Activated naive CD8-positive, alpha-beta T cell treated with anti-CD3 and anti-CD28 coated beads, Interleukin-2, amount 10 ng/mL, durations not matched to agents 7 days and 5 days (primary cell): ENCODE measurements around the gene GPR153. TPM values are rescaled to one million over a fixed set of nuclear protein-coding genes. Genes with fewer than 3 reads are reported as not detected.
"Not testable (repeated sequence)": the region's sequence is repeated elsewhere in the genome, so short reads cannot be mapped to it uniquely, and the experiment has no call there.

Source experiments
- ATAC-seq: fragments of 150-1000 bp; cut with Tn5 transposase; one replicate; pipeline ENCODE4 v1.10.0; 2021; ENCODE audit warnings: low read depth, moderate library complexity
- POLR2A ChIA-PET: fragments of 350-600 bp; sonication (Branson Sonifier 250); formaldehyde crosslinking; loops from one replicate; lab custom pipeline; 2021; ENCODE audit warnings: antibody characterized with exemption; lab: Charles Lee
- DNase-seq: peaks from one replicate; pipeline ENCODE4 v3.0.0; 2021
- H3K27ac Mint-ChIP-seq: one replicate; pipeline ENCODE4 v1.8.0; 2022; ENCODE audit warnings: mild to moderate bottlenecking, mixed read lengths
- H3K27me3 Mint-ChIP-seq: one replicate; pipeline ENCODE4 v1.8.0; 2022; ENCODE audit warnings: mild to moderate bottlenecking, moderate library complexity, mixed read lengths
- H3K36me3 Mint-ChIP-seq: one replicate; pipeline ENCODE4 v1.8.0; 2021; ENCODE audit warnings: mild to moderate bottlenecking, mixed read lengths
- H3K4me1 Mint-ChIP-seq: one replicate; pipeline ENCODE4 v1.8.0; 2021; ENCODE audit warnings: mixed read lengths
- H3K4me3 Mint-ChIP-seq: one replicate; pipeline ENCODE4 v1.8.0; 2022; ENCODE audit warnings: mild to moderate bottlenecking, moderate library complexity, mixed read lengths
- H3K9me3 Mint-ChIP-seq: one replicate; pipeline ENCODE4 v1.8.0; 2021; ENCODE audit warnings: mixed read lengths
- total RNA-seq, 2 experiments: library from RNA; stranded (reverse); gene quantifications; one replicate each; pipeline ENCODE4 v1.2.3, GENCODE V29; 2021

The GPR153 gene
- total RNA-seq = under 1 TPM; 0.58 to 0.74 TPM

- DNase-seq = peak; percentile 74
- Mint-ChIP-seq H3K4me1 (peaks cover 6% of the 10 kb centered on the region), H3K4me3 (peak within 1 kb of the TSS; percentile 57), H3K9me3 (no peaks in the 10 kb centered on the region), H3K27me3 (peaks cover 17% of the 10 kb centered on the region), H3K36me3 (no peaks in the 10 kb centered on the region), H3K27ac (no peak within 1 kb of the TSS)
- POLR2A ChIA-PET = interaction anchor here (0.6 kb wide), 1 partner anchor 389 kb away, joined by 4 read pairs; no protein-coding TSS in a partner anchor
- ATAC-seq = peak; percentile 48
Measured at GRCh38 chr1:6260961-6261614, at the start of gene GPR153. Gene GPR153, minus strand, starts transcription at chr1:6261098. Its CDS starts 6,193 bp downstream, at chr1:6254905.

- Mint-ChIP-seq H3K36me3 (peaks cover 31% of the 10 kb centered on the region), H3K27ac (no peak overlapping the region), H3K27me3 (no peaks in the 10 kb centered on the region), H3K4me3 (no peak overlapping the region), H3K4me1 (no peaks in the 10 kb centered on the region), H3K9me3 (peaks cover 5% of the 10 kb centered on the region)
- POLR2A ChIA-PET = no interaction called here
- no peak for DNase-seq
- no peak for ATAC-seq
Measured at GRCh38 chr1:6310116-6310848, 49.4 kb upstream of the GPR153 start.

- Mint-ChIP-seq H3K27me3 (no peaks in the 10 kb centered on the region), H3K9me3 (peaks cover 5% of the 10 kb centered on the region), H3K4me1 (no peaks in the 10 kb centered on the region), H3K4me3 (no peak overlapping the region), H3K36me3 (peaks cover 27% of the 10 kb centered on the region), H3K27ac (no peak overlapping the region)
- no peak for ATAC-seq
- POLR2A ChIA-PET = no interaction called here
- no peak for DNase-seq
Measured at GRCh38 chr1:6309564-6309963, 48.7 kb upstream of the GPR153 start.

GRCh38 chr1:6308449-6308848 is 47.6 kb upstream of the GPR153 start:
- ATAC-seq (no peak), DNase-seq (no peak)
- H3K9me3 Mint-ChIP-seq = peaks cover 5% of the 10 kb centered on the region
- POLR2A ChIA-PET = no interaction called here
- H3K4me1 Mint-ChIP-seq = no peaks in the 10 kb centered on the region
- H3K4me3 Mint-ChIP-seq = no peak overlapping the region
- H3K27ac Mint-ChIP-seq = no peak overlapping the region
- no peaks in the 10 kb centered on the region for H3K27me3 Mint-ChIP-seq
- H3K36me3 Mint-ChIP-seq = peaks cover 25% of the 10 kb centered on the region

- H3K4me3 Mint-ChIP-seq, H3K9me3 Mint-ChIP-seq, DNase-seq, H3K4me1 Mint-ChIP-seq, POLR2A ChIA-PET, H3K27ac Mint-ChIP-seq, ATAC-seq, H3K27me3 Mint-ChIP-seq: not testable (repeated sequence)
- H3K36me3 Mint-ChIP-seq = peaks cover 25% of the 10 kb centered on the region
Measured at GRCh38 chr1:6307682-6308081, 46.8 kb upstream of the GPR153 start.

GRCh38 chr1:6307099-6307498 is 46.2 kb upstream of the GPR153 start:
- no peaks in the 10 kb centered on the region for H3K4me1 Mint-ChIP-seq
- H3K27me3 Mint-ChIP-seq = no peaks in the 10 kb centered on the region
- POLR2A ChIA-PET = no interaction called here
- H3K27ac Mint-ChIP-seq = no peak overlapping the region
- no peak for ATAC-seq
- no peak overlapping the region for H3K4me3 Mint-ChIP-seq
- DNase-seq = no peak
- H3K36me3 Mint-ChIP-seq = peaks cover 25% of the 10 kb centered on the region
- peaks cover 5% of the 10 kb centered on the region for H3K9me3 Mint-ChIP-seq

GRCh38 chr1:6303397-6304012 is 42.6 kb upstream of the GPR153 start:
- peaks cover 15% of the 10 kb centered on the region for H3K36me3 Mint-ChIP-seq
- ATAC-seq = no peak
- H3K4me3 Mint-ChIP-seq = no peak overlapping the region
- H3K9me3 Mint-ChIP-seq = peaks cover 5% of the 10 kb centered on the region
- POLR2A ChIA-PET = no interaction called here
- peaks cover 3% of the 10 kb centered on the region for H3K4me1 Mint-ChIP-seq
- H3K27ac Mint-ChIP-seq = no peak overlapping the region
- no peaks in the 10 kb centered on the region for H3K27me3 Mint-ChIP-seq
- no peak for DNase-seq

- Mint-ChIP-seq H3K27ac (no peak overlapping the region), H3K9me3 (peaks cover 2% of the 10 kb centered on the region), H3K4me1 (peaks cover 3% of the 10 kb centered on the region), H3K36me3 (peaks cover 9% of the 10 kb centered on the region), H3K4me3 (no peak overlapping the region), H3K27me3 (no peaks in the 10 kb centered on the region)
- POLR2A ChIA-PET = no interaction called here
- no peak for ATAC-seq
- no peak for DNase-seq
Measured at GRCh38 chr1:6302568-6302967, 41.7 kb upstream of the GPR153 start.

GRCh38 chr1:6301526-6301925 is 40.6 kb upstream of the GPR153 start:
- ATAC-seq (no peak), DNase-seq (no peak)
- peaks cover 3% of the 10 kb centered on the region for H3K36me3 Mint-ChIP-seq
- no peaks in the 10 kb centered on the region for H3K27me3 Mint-ChIP-seq
- H3K9me3 Mint-ChIP-seq = no peaks in the 10 kb centered on the region
- POLR2A ChIA-PET = no interaction called here
- H3K27ac Mint-ChIP-seq = no peak overlapping the region
- H3K4me1 Mint-ChIP-seq = peaks cover 3% of the 10 kb centered on the region
- H3K4me3 Mint-ChIP-seq = no peak overlapping the region

GRCh38 chr1:6300342-6301048 is 39.6 kb upstream of the GPR153 start:
- no peak for DNase-seq
- POLR2A ChIA-PET = no interaction called here
- no peak overlapping the region for H3K27ac Mint-ChIP-seq
- H3K4me3 Mint-ChIP-seq = no peak overlapping the region
- no peaks in the 10 kb centered on the region for H3K9me3 Mint-ChIP-seq
- peaks cover 3% of the 10 kb centered on the region for H3K36me3 Mint-ChIP-seq
- H3K27me3 Mint-ChIP-seq = no peaks in the 10 kb centered on the region
- ATAC-seq = no peak
- H3K4me1 Mint-ChIP-seq = peaks cover 3% of the 10 kb centered on the region

- no peak for ATAC-seq
- POLR2A ChIA-PET = no interaction called here
- H3K27ac Mint-ChIP-seq = no peak overlapping the region
- peaks cover 8% of the 10 kb centered on the region for H3K4me1 Mint-ChIP-seq
- H3K9me3 Mint-ChIP-seq = no peaks in the 10 kb centered on the region
- no peaks in the 10 kb centered on the region for H3K27me3 Mint-ChIP-seq
- no peak for DNase-seq
- H3K36me3 Mint-ChIP-seq = peaks cover 4% of the 10 kb centered on the region
- H3K4me3 Mint-ChIP-seq = no peak overlapping the region
Measured at GRCh38 chr1:6299557-6300165, 38.8 kb upstream of the GPR153 start.

- H3K36me3 Mint-ChIP-seq = peaks cover 8% of the 10 kb centered on the region
- DNase-seq (no peak), ATAC-seq (no peak)
- H3K9me3 Mint-ChIP-seq = no peaks in the 10 kb centered on the region
- H3K4me1 Mint-ChIP-seq = peaks cover 10% of the 10 kb centered on the region
- no peaks in the 10 kb centered on the region for H3K27me3 Mint-ChIP-seq
- POLR2A ChIA-PET = no interaction called here
- H3K4me3 Mint-ChIP-seq = no peak overlapping the region
- H3K27ac Mint-ChIP-seq = no peak overlapping the region
Measured at GRCh38 chr1:6298940-6299465, 38.1 kb upstream of the GPR153 start.

GRCh38 chr1:6298530-6298929 is 37.6 kb upstream of the GPR153 start:
- POLR2A ChIA-PET = no interaction called here

More at GRCh38 chr1:6298530-6298929, 37.6 kb upstream of the GPR153 start:
- Mint-ChIP-seq H3K27me3 (no peaks in the 10 kb centered on the region), H3K36me3 (peaks cover 10% of the 10 kb centered on the region), H3K4me1 (peaks cover 10% of the 10 kb centered on the region), H3K27ac (no peak overlapping the region), H3K9me3 (no peaks in the 10 kb centered on the region), H3K4me3 (no peak overlapping the region)
- DNase-seq (no peak), ATAC-seq (no peak)
